Measurements from ENCODE around the gene NSA2.

The NSA2 gene

DNA sequence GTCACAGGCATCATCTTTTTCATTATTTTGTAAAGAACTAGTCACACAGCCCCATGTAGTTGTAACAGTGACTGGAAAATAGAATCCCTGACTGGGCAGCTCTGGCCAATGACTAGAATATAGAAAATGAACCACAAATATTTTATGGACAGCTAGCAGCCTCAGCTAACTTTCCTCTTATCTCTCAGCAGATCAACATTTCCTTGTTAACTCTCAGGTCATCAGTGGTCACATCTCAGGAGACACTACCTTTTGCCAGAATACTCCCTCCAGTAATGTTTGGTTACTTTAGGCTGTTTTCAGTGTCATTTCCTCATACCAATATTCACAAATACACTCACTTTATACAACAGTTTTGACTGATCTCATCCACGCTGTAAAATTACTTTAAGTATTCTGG lies 55.2 kb downstream of the NSA2 start:
- no peak for DNase-seq

DNA sequence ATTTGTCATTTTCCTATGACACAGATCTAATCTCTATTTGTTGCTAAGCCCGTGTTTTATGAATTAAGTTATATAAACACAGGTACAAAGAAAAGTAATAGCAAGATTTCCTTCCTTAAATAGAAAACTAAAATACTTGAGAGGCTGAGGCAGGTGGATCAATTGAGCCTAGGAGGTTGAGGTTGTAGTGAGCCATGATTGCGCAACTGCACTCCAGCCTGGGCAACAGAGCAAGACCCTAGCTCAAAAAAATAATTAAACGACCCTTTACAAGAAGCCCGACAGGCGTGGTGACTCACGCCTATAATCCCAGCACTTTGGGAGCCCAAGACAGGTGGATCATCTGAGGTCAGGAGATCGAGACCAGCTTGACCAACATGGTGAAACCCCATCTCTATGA lies 62.4 kb downstream of the NSA2 start:
- DNase-seq: no peak

All from SHP77 (cell line).